ENCODE data around the gene OLIG2.

Gene OLIG2

GRCh38 chr21:33069243-33069642 is 43.5 kb downstream of the OLIG2 start:
- no peak for DNase-seq

GRCh38 chr21:33069645-33069993 is 43.9 kb downstream of the OLIG2 start:
- no peak for DNase-seq

- peak; percentile 43 for DNase-seq
Observed at GRCh38 chr21:33069994-33070743, 44.4 kb downstream of the OLIG2 start, which contains the start of gene OLIG1. Gene OLIG1 (plus strand): TSS chr21:33070141. CDS start chr21:33070247, 106 bp downstream.

- no peak for DNase-seq
Observed at GRCh38 chr21:33070744-33070997, 44.9 kb downstream of the OLIG2 start.

- peak; percentile 13 for DNase-seq
Observed at GRCh38 chr21:33070998-33071769, 45.4 kb downstream of the OLIG2 start.

GRCh38 chr21:33071770-33072306 is 46.1 kb downstream of the OLIG2 start:
- DNase-seq, result no peak

- no peak for DNase-seq
Observed at GRCh38 chr21:33073636-33074035, 47.9 kb downstream of the OLIG2 start.

- DNase-seq, result no peak
Observed at GRCh38 chr21:33075128-33075527, 49.4 kb downstream of the OLIG2 start.

GRCh38 chr21:33075596-33076195 is 50.0 kb downstream of the OLIG2 start:
- no peak for DNase-seq

- DNase-seq, result no peak
Observed at GRCh38 chr21:33076600-33077329, 51.0 kb downstream of the OLIG2 start.
